Mesendoderm (in vitro differentiated cells): ENCODE data around the gene IPPK.

Experiments
- DNase-seq: peaks from one replicate; pipeline ENCODE4 v3.0.0; 2013
- H2AK5ac ChIP-seq: 2 replicates; pipeline ENCODE4 v1.6.1; 2013; ENCODE audit warnings: low read length, inconsistent platforms
- H2BK120ac ChIP-seq: 2 replicates; pipeline ENCODE4 v1.6.1; 2013; ENCODE audit warnings: low read depth, mild to moderate bottlenecking, low read length, moderate library complexity, mixed read lengths
- H2BK15ac ChIP-seq: replicated peaks from 2 replicates; pipeline ENCODE4 v1.6.1; 2013; ENCODE audit warnings: low read depth, mild to moderate bottlenecking, moderate library complexity
- H2BK5ac ChIP-seq: 2 replicates; pipeline ENCODE4 v1.6.1; 2013; ENCODE audit warnings: low read length, inconsistent platforms
- H3K18ac ChIP-seq: 2 replicates; pipeline ENCODE4 v1.6.1; 2013; ENCODE audit warnings: mild to moderate bottlenecking, low read length, mixed read lengths
- H3K23ac ChIP-seq: one replicate; pipeline ENCODE4 v1.6.1; 2013; ENCODE audit warnings: low read length
- H3K27ac ChIP-seq: 2 replicates; pipeline ENCODE4 v1.5.1; 2013; ENCODE audit warnings: low read depth, mild to moderate bottlenecking, inconsistent platforms, low read length, moderate library complexity
- H3K27me3 ChIP-seq: 2 replicates; pipeline ENCODE4 v1.6.1; 2013; ENCODE audit warnings: low read length, control low read depth, mild to moderate bottlenecking, inconsistent platforms; ENCODE audit not compliant: insufficient read depth, poor library complexity
- H3K36me3 ChIP-seq: 2 replicates; pipeline ENCODE4 v1.6.1; 2013; ENCODE audit warnings: low read length, inconsistent platforms; ENCODE audit not compliant: control insufficient read depth, insufficient read depth
- H3K4ac ChIP-seq: one replicate; pipeline ENCODE4 v1.6.1; 2013; ENCODE audit warnings: low read depth, mild to moderate bottlenecking, low read length, moderate library complexity
- H3K4me1 ChIP-seq: 2 replicates; pipeline ENCODE4 v1.6.1; 2013; ENCODE audit warnings: low read depth, low read length, inconsistent platforms; ENCODE audit not compliant: control insufficient read depth
- H3K4me2 ChIP-seq: 2 replicates; pipeline ENCODE4 v1.6.1; 2013; ENCODE audit warnings: low read length
- H3K4me3 ChIP-seq: 2 replicates; pipeline ENCODE4 v1.5.1; 2013; ENCODE audit warnings: mild to moderate bottlenecking, low read length
- H3K56ac ChIP-seq: one replicate; pipeline ENCODE4 v1.6.1; 2013; ENCODE audit warnings: low read length
- H3K79me1 ChIP-seq: 2 replicates; pipeline ENCODE4 v1.6.1; 2013; ENCODE audit warnings: low read length, inconsistent platforms
- H3K79me2 ChIP-seq: 2 replicates; pipeline ENCODE4 v1.6.1; 2013; ENCODE audit warnings: mild to moderate bottlenecking, low read length; ENCODE audit not compliant: control insufficient read depth, insufficient read depth
- H3K9ac ChIP-seq: 2 replicates; pipeline ENCODE4 v1.6.1; 2013; ENCODE audit warnings: low read length, inconsistent platforms
- H4K5ac ChIP-seq: one replicate; pipeline ENCODE4 v1.6.1; 2013; ENCODE audit warnings: low read length
- H4K8ac ChIP-seq: one replicate; pipeline ENCODE4 v1.6.1; 2013; ENCODE audit warnings: low read depth, mild to moderate bottlenecking, control low read depth, low read length, moderate library complexity
- WGBS: extraction: QIAGEN DNeasy Blood & Tissue Kit; methylation state at CpG from one replicate; pipeline ENCODE4 v1.1.7; 2013; ENCODE audit warnings: low lambda C conversion rate, missing lambda C conversion rate; ENCODE audit not compliant: insufficient coverage; ENCODE audit errors: extremely low coverage; 5-methylcytosine and 5-hydroxymethylcytosine counted together

IPPK gene

GRCh38 chr9:92654481-92655301, 15.2 kb downstream of the IPPK start:
- Histone ChIP-seq H3K27me3 (no peaks in the 10 kb centered on the region), H2BK15ac (no peak overlapping the region), H4K8ac (no peak overlapping the region), H3K18ac (no peak overlapping the region), H3K56ac (no peak overlapping the region), H2BK120ac (no peak overlapping the region), H3K9ac (no peak overlapping the region), H4K5ac (no peak overlapping the region), H3K79me2 (no peaks in the 10 kb centered on the region), H3K4me1 (no peaks in the 10 kb centered on the region), H3K4me2 (no peak overlapping the region), H3K36me3 (no peaks in the 10 kb centered on the region), H3K4me3 (no peak overlapping the region), H3K4ac (no peak overlapping the region), H3K79me1 (peaks cover 3% of the 10 kb centered on the region), H2BK5ac (no peak overlapping the region), H2AK5ac (no peak overlapping the region), H3K27ac (no peak overlapping the region), H3K23ac (no peak overlapping the region)
- WGBS, result no CpG with 5 or more reads among the region's 19 CpGs
- no peak for DNase-seq

GRCh38 chr9:92652461-92652860, 17.5 kb downstream of the IPPK start:
- Histone ChIP-seq H3K23ac (no peak overlapping the region), H3K18ac (no peak overlapping the region), H4K5ac (no peak overlapping the region), H4K8ac (no peak overlapping the region), H2BK15ac (no peak overlapping the region), H2AK5ac (no peak overlapping the region), H2BK5ac (no peak overlapping the region), H3K27ac (no peak overlapping the region), H3K4me1 (no peaks in the 10 kb centered on the region), H3K9ac (no peak overlapping the region), H3K4me3 (no peak overlapping the region), H3K79me1 (peaks cover 1% of the 10 kb centered on the region), H3K56ac (no peak overlapping the region), H3K4me2 (no peak overlapping the region), H3K36me3 (no peaks in the 10 kb centered on the region), H3K4ac (no peak overlapping the region), H3K79me2 (no peaks in the 10 kb centered on the region), H2BK120ac (no peak overlapping the region), H3K27me3 (no peaks in the 10 kb centered on the region)
- DNase-seq, result no peak
- WGBS, result no CpG with 5 or more reads among the region's 1 CpG

- Histone ChIP-seq H3K4me3 (no peak overlapping the region), H3K4ac (no peak overlapping the region), H2AK5ac (no peak overlapping the region), H3K36me3 (no peaks in the 10 kb centered on the region), H2BK5ac (no peak overlapping the region), H3K18ac (no peak overlapping the region), H4K5ac (no peak overlapping the region), H3K27ac (no peak overlapping the region), H3K9ac (no peak overlapping the region), H3K4me1 (no peaks in the 10 kb centered on the region), H3K4me2 (no peak overlapping the region), H3K23ac (no peak overlapping the region), H3K56ac (no peak overlapping the region), H3K79me2 (no peaks in the 10 kb centered on the region), H2BK120ac (no peak overlapping the region), H4K8ac (no peak overlapping the region), H2BK15ac (no peak overlapping the region), H3K27me3 (no peaks in the 10 kb centered on the region), H3K79me1 (peaks cover 1% of the 10 kb centered on the region)
- DNase-seq, result peak; percentile 46
- WGBS, result no CpG with 5 or more reads among the region's 10 CpGs
Observed at GRCh38 chr9:92650839-92651621, 18.9 kb downstream of the IPPK start.

- no peak overlapping the region for H3K18ac ChIP-seq
- H3K56ac ChIP-seq, result no peak overlapping the region
- H3K27me3 ChIP-seq, result no peaks in the 10 kb centered on the region
- H3K79me2 ChIP-seq, result no peaks in the 10 kb centered on the region
- no peak overlapping the region for H2BK5ac ChIP-seq
- DNase-seq, result no peak
- H3K36me3 ChIP-seq, result no peaks in the 10 kb centered on the region
- H4K8ac ChIP-seq, result no peak overlapping the region
- no peak overlapping the region for H3K4ac ChIP-seq
- H3K4me2 ChIP-seq, result no peak overlapping the region
- H3K23ac ChIP-seq, result no peak overlapping the region
- H3K27ac ChIP-seq, result no peak overlapping the region
- no peak overlapping the region for H2BK15ac ChIP-seq
- no peak overlapping the region for H2BK120ac ChIP-seq
- no peak overlapping the region for H4K5ac ChIP-seq
- no peak overlapping the region for H3K4me3 ChIP-seq
- no peak overlapping the region for H3K9ac ChIP-seq
- no CpG with 5 or more reads among the region's 6 CpGs for WGBS
- H3K79me1 ChIP-seq, result peaks cover 1% of the 10 kb centered on the region
- no peak overlapping the region for H2AK5ac ChIP-seq
- H3K4me1 ChIP-seq, result no peaks in the 10 kb centered on the region
Observed at GRCh38 chr9:92650296-92650695, 19.6 kb downstream of the IPPK start.

- no peak overlapping the region for H3K4me2 ChIP-seq
- WGBS, result no CpG with 5 or more reads among the region's 5 CpGs
- H3K79me1 ChIP-seq, result peaks cover 1% of the 10 kb centered on the region
- H2AK5ac ChIP-seq, result no peak overlapping the region
- no peak overlapping the region for H3K23ac ChIP-seq
- H3K27me3 ChIP-seq, result no peaks in the 10 kb centered on the region
- H4K5ac ChIP-seq, result no peak overlapping the region
- H3K27ac ChIP-seq, result no peak overlapping the region
- no peak for DNase-seq
- H4K8ac ChIP-seq, result no peak overlapping the region
- no peaks in the 10 kb centered on the region for H3K36me3 ChIP-seq
- no peak overlapping the region for H2BK120ac ChIP-seq
- no peaks in the 10 kb centered on the region for H3K79me2 ChIP-seq
- H3K4ac ChIP-seq, result no peak overlapping the region
- H2BK5ac ChIP-seq, result no peak overlapping the region
- no peaks in the 10 kb centered on the region for H3K4me1 ChIP-seq
- H3K4me3 ChIP-seq, result no peak overlapping the region
- H2BK15ac ChIP-seq, result no peak overlapping the region
- H3K18ac ChIP-seq, result no peak overlapping the region
- H3K9ac ChIP-seq, result no peak overlapping the region
- H3K56ac ChIP-seq, result no peak overlapping the region
Observed at GRCh38 chr9:92649007-92649406, 20.9 kb downstream of the IPPK start.
